HCEC 1CT (cell line): ENCODE measurements around the gene APOBEC3G.

ENCODE experiments used
- DNase-seq: peaks from one replicate; pipeline ENCODE4 v3.0.0-alpha.2; 2017

APOBEC3G gene

DNA sequence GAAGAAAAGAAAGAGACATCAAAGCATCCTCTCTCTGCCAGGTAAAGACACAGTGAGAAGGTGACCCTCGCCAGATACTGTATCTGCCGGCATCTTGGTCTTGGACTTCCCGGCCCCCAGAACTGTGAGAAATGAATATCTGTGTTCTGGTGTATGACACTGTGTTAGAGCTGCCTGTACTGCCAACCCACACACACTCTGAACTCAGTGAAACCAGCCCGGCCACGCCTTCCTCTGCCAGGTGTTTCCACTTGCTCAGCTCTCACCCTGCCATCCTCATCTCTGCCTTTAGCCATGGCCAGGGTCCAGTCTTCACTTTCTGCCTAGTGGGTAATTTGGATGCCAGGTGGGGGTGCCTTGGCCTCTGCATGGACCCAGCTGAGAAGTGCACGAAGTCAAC, 51.4 kb downstream of the APOBEC3G start:
- DNase-seq = no peak

DNA sequence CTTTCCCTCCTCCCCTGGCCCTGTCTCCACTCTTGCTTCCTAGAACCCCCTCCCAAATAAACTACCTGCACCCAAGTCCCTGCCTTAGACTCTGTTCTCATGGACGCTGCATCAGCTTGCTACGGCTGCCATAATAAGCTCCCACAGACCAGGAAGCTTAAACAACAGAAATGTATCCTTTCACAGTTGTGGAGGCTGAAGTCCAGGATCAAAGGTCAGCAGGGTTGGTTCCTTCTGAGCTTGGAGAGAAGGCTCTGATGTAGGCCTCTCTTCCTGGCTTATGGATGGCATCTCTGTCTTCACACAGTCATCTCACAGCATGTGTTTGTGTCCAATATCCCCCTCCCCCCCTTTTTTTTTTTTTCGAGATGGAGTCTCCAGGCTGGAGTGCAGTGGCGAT, 52.0 kb downstream of the APOBEC3G start:
- no peak for DNase-seq

GRCh38 chr22:39129746-39130145, 52.7 kb downstream of the APOBEC3G start:
- no peak for DNase-seq

DNA sequence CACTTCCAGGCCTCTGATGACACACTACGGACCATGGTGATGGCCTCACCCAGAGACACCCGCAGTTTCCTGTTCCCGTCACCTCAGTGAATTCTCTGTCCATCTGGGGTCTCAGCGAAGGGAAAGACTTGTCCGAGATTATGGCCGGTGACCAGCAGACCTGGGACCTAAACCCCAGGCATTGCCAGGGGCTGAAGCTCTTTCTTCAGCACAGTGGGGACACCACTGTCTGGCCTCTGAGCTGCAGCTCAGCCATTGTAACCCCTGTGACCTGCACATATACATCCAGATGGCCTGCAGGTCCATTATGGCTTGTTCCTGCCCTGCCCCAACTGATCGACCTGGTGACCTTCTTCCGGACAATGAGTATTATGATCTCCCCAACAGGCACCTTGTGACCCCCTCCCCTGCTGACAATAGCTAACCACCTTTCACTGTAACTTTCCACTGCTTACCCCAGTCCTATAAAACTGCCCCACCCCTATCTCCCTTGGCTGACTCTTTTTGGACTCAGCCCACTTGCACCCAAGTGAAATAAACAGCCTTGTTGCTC, 53.2 kb downstream of the APOBEC3G start:
- no peak for DNase-seq

- DNase-seq = no peak
Measured at GRCh38 chr22:39130892-39131855, 54.1 kb downstream of the APOBEC3G start.

- DNase-seq = no peak
Measured at GRCh38 chr22:39132281-39132680, 55.2 kb downstream of the APOBEC3G start.

DNA sequence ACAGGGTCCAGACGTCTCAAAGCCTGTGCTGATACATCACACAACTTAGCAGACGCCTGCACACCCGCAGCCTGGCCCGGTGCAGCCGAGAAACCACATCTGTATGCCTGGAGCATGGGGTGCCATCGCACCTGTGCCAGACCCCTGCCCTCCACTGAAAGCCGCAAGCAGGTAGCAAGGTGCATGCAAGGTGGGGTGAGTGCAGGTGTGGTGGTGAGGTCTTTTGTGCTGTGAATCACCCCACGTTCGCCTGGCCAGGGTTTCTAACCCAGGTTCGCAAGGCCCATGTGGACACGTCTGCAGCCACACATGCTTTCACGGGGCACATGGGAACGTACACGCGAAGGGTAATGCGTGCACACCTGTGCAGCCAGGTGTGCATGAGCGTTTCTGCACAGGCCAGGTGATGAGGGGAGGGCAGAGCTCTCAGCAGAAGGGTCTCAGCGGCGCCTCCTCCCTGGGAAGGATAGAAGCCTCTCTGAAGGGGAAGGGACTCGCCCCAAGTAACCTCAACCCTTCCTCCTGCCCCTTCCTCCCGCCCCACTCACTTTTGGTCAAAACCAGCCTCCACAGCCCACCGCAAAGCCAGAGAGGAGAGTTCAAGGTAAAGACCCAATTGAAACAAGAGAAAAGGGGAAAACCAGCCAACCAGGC, 55.9 kb downstream of the APOBEC3G start:
- DNase-seq = no peak

GRCh38 chr22:39133871-39134270, 56.8 kb downstream of the APOBEC3G start:
- no peak for DNase-seq

GRCh38 chr22:39134366-39135091, 57.5 kb downstream of the APOBEC3G start:
- DNase-seq = no peak

GRCh38 chr22:39135092-39135896, 58.2 kb downstream of the APOBEC3G start:
- no peak for DNase-seq

- no peak for DNase-seq
Measured at GRCh38 chr22:39136317-39136716, 59.2 kb downstream of the APOBEC3G start.
